Adrenal gland (tissue), 12 donors: ENCODE results near the gene SHISAL2B. TPM values are rescaled to one million over a fixed set of nuclear protein-coding genes. Genes with fewer than 3 reads are reported as not detected.

ENCODE experiments used
- DNase-seq, 7 donors: peaks; one replicate each; pipeline ENCODE4 v3.0.0-alpha.2; 2019 to 2020
- H3K27ac ChIP-seq, 5 donors: fragments of 200-600 bp; sonication (generic) in 4 of 5; 1 replicate in 3 of 5; 2 replicates in 2 of 5; pipeline versions ENCODE4 v1.5.1 to v1.8.0; 2016 to 2020; ENCODE audit warnings: mild to moderate bottlenecking in 1 of 5
- H3K27me3 ChIP-seq: fragments of 200-600 bp; 2 replicates; pipeline ENCODE4 v1.8.0; 2021
- H3K36me3 ChIP-seq, 2 donors: fragments of 200-600 bp; replicated peaks in 1 of 2; 1 replicate in 1 of 2; 2 replicates in 1 of 2; pipeline versions ENCODE4 v1.5.1 to v1.8.0; 2018 to 2022
- H3K4me1 ChIP-seq, 2 donors: fragments of 200-600 bp; replicated peaks in 1 of 2; 1 replicate in 1 of 2; 2 replicates in 1 of 2; pipeline versions ENCODE4 v1.5.1 to v1.8.0; 2018 to 2021
- H3K4me3 ChIP-seq, 4 donors: fragments of 200-600 bp; sonication (generic) in 3 of 4; one replicate each; pipeline ENCODE4 v1.5.1; 2016 to 2018
- H3K9me3 ChIP-seq, 3 donors: fragments of 200-600 bp; sonication (generic) in 1 of 3; replicated peaks in 1 of 3; 1 replicate in 2 of 3; 2 replicates in 1 of 3; pipeline versions ENCODE4 v1.5.1 to v1.8.0; 2016 to 2021
- CTCF ChIP-seq, 6 experiments: fragments of 450-650 bp in 4 of 6; fragments of 200-600 bp in 2 of 6; sonication (generic) in 1 of 6; IDR thresholded peaks; 1 replicate in 5 of 6; 2 replicates in 1 of 6; pipeline versions ENCODE4 v1.5.1 to v1.8.0; 2016 to 2021; ENCODE audit warnings: antibody characterized with exemption in 6 of 6, mild to moderate bottlenecking in 2 of 6, moderate library complexity in 1 of 6
- POLR2A ChIP-seq, 2 donors: fragments of 450-650 bp; IDR thresholded peaks; one replicate each; pipeline ENCODE4 v1.6.1; 2017; ENCODE audit warnings: antibody characterized with exemption in 2 of 2, mild to moderate bottlenecking in 2 of 2, moderate library complexity in 1 of 2
- WGBS, 4 donors: extraction: QIAGEN DNeasy Blood & Tissue Kit in 2 of 4; methylation state at CpG; one replicate each; pipeline versions ENCODE4 v1.1.5 to v1.1.7; 2013 to 2017; 5-methylcytosine and 5-hydroxymethylcytosine counted together
- intact Hi-C, 2 donors: fragments of 100-400 bp; cut with DNase I; formaldehyde crosslinking; loops; one replicate each; pipeline versions ENCODE4 v1.14.1 to v1.15.0; 2022 to 2023
- polyA plus RNA-seq, 3 donors: library from polyadenylated mRNA; stranded (reverse); fragments of 200-250 nt in 2 of 3; fragments of 350-450 nt in 1 of 3; fragmentation: Illumina TruSeq in 1 of 3; extraction: RNeasy Lipid Tissue Mini Kit (QIAGEN cat#74804) in 1 of 3; gene quantifications; one replicate each; pipeline ENCODE4 v1.2.3, GENCODE V29; 2013 to 2014
- total RNA-seq, 9 donors: library from RNA; depleted of rRNA in 4 of 9; stranded (reverse); fragments of >200 nt in 4 of 9; fragments of 120-200 nt in 1 of 9; fragmentation: NEBNext Ultra II Directional in 1 of 9; extraction: Animal tissue kit (Norgen Biotek cat#: 25700) in 1 of 9; gene quantifications; one replicate each; pipeline versions ENCODE4 v1.1.0 to v1.2.4, GENCODE V29; 2013 to 2023
- donor health status: healthy with polysubstance abuse.
- donor health status: Bipolar disorder and iron deficiency.
- donor health status: DM: yes; HTN: yes; CAD: no.
- donor health status: DM: no; HTN: no; CAD: no.
- donor health status: DM: no; HTN: no; CAD: no.
- donor health status: DM: yes; HTN: yes; CAD: no.

The SHISAL2B gene
- total and polyA plus RNA-seq, 12 donors = 0.10 TPM; not detected in 11

GRCh38 chr5:64671678-64672077 lies 18.6 kb upstream of the SHISAL2B start:
- no peak for DNase-seq
- no peak overlapping the region for H3K4me3 ChIP-seq
- H3K4me1 ChIP-seq = no peaks in the 10 kb centered on the region
- 72 to 84% (median 77%) methylated on average over 3 of the region's 3 CpGs for WGBS, 4 donors
- no peaks in the 10 kb centered on the region for H3K9me3 ChIP-seq
- intact Hi-C loops = no loop called here
- no peak for TF ChIP-seq POLR2A (IDR thresholded peaks at IDR 0.05)
- TF ChIP-seq CTCF (IDR thresholded peaks at IDR 0.05) = no peak
- H3K27ac ChIP-seq = no peak overlapping the region
- no peaks in the 10 kb centered on the region for H3K36me3 ChIP-seq
- H3K27me3 ChIP-seq = no peaks in the 10 kb centered on the region

GRCh38 chr5:64678374-64678773 lies 11.9 kb upstream of the SHISAL2B start:
- no peak overlapping the region for H3K27ac ChIP-seq
- 82 to 87% (median 84%) methylated on average over 5 of the region's 5 CpGs for WGBS, 4 donors
- H3K9me3 ChIP-seq = no peaks in the 10 kb centered on the region
- no peaks in the 10 kb centered on the region for H3K36me3 ChIP-seq
- intact Hi-C loops = no loop called here
- no peak for TF ChIP-seq POLR2A (IDR thresholded peaks at IDR 0.05)
- TF ChIP-seq CTCF (IDR thresholded peaks at IDR 0.05) = no peak
- no peak overlapping the region for H3K4me3 ChIP-seq
- DNase-seq = no peak
- H3K4me1 ChIP-seq = no peaks in the 10 kb centered on the region
- no peaks in the 10 kb centered on the region for H3K27me3 ChIP-seq

- intact Hi-C loops = no loop called here
- 87 to 93% (median 89%) methylated on average over 4 of the region's 4 CpGs for WGBS, 4 donors
- H3K4me3 ChIP-seq = no peak overlapping the region
- no peak for DNase-seq
- H3K36me3 ChIP-seq = no peaks in the 10 kb centered on the region
- H3K4me1 ChIP-seq = no peaks in the 10 kb centered on the region
- H3K27ac ChIP-seq = no peak overlapping the region
- no peaks in the 10 kb centered on the region for H3K9me3 ChIP-seq
- TF ChIP-seq CTCF (IDR thresholded peaks at IDR 0.05) (no peak), POLR2A (IDR thresholded peaks at IDR 0.05) (no peak)
- H3K27me3 ChIP-seq = no peaks in the 10 kb centered on the region
Observed at GRCh38 chr5:64680289-64680688, 10.0 kb upstream of the SHISAL2B start.

- no peaks in the 10 kb centered on the region for H3K4me1 ChIP-seq
- 89 to 94% (median 92%) methylated on average over 7 of the region's 7 CpGs for WGBS, 4 donors
- H3K4me3 ChIP-seq = no peak overlapping the region
- intact Hi-C loops = no loop called here
- H3K27me3 ChIP-seq = no peaks in the 10 kb centered on the region
- TF ChIP-seq POLR2A (IDR thresholded peaks at IDR 0.05) (no peak), CTCF (IDR thresholded peaks at IDR 0.05) (no peak)
- no peak overlapping the region for H3K27ac ChIP-seq
- H3K36me3 ChIP-seq = no peaks in the 10 kb centered on the region
- DNase-seq = no peak
- H3K9me3 ChIP-seq = no peaks in the 10 kb centered on the region
Observed at GRCh38 chr5:64682608-64683007, 7.7 kb upstream of the SHISAL2B start.
